GM20431 (cell line): ENCODE measurements around the gene SELENOI.
"Not testable (repeated sequence)": the region's sequence is repeated elsewhere in the genome, so short reads cannot be mapped to it uniquely, and the experiment has no call there.

ENCODE experiments used
- in situ Hi-C: fragments of 300-500 bp; cut with MseI, MboI; formaldehyde crosslinking; loops from one replicate; pipeline ENCODE4 v1.15.0; 2020; ENCODE audit warnings: low sequenced_read_pairs; ENCODE audit not compliant: unreplicated experiment

The SELENOI gene, protein sequence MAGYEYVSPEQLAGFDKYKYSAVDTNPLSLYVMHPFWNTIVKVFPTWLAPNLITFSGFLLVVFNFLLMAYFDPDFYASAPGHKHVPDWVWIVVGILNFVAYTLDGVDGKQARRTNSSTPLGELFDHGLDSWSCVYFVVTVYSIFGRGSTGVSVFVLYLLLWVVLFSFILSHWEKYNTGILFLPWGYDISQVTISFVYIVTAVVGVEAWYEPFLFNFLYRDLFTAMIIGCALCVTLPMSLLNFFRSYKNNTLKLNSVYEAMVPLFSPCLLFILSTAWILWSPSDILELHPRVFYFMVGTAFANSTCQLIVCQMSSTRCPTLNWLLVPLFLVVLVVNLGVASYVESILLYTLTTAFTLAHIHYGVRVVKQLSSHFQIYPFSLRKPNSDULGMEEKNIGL

DNA sequence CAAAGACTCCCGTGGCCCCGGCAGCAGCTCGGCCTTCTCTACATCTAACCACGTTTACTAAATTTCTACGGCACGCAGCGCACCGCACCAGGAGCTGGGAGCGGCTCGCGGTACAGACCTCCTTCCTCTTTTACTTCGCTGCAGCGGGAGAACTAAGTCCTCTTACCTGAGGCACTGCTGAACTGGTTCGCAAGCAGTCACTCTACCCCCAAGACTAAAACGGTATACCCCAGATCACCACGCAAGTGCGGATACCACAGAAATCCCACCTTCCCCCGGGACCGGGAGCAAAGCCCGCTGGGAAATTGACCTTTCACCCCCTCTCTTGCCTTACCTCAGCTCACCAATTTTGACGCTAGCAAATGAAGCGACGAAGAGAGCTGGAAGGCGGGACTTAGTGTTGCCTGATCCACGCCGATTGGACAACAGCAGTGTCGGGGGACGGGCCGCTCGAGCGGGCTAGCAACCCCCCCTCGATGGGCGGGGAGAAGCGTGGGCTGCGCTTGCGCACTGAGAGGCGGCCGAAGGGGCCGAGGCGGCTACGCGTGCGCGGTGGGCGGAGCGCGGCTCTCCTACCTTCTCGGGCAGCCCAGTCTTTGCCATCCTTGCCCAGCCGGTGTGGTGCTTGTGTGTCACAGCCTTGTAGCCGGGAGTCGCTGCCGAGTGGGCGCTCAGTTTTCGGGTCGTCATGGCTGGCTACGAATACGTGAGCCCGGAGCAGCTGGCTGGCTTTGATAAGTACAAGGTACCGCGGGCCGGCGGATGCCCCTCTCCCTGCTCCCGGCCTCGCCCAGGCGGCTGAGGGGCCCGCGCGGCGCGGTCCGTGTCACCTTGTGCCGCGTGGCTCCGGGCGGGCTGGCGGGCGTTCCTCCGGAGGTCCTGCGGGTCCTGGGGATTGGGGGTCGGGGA lies at the start of gene SELENOI:
SELENOI (plus strand) TSS at position 599 of the 909 bp plus-strand sequence; CDS start at position 689, 90 bp downstream.
- in situ Hi-C loops = no loop called here

GRCh38 chr2:26297061-26297460 lies 48.9 kb upstream of the SELENOI start:
- in situ Hi-C loops = no loop called here

DNA sequence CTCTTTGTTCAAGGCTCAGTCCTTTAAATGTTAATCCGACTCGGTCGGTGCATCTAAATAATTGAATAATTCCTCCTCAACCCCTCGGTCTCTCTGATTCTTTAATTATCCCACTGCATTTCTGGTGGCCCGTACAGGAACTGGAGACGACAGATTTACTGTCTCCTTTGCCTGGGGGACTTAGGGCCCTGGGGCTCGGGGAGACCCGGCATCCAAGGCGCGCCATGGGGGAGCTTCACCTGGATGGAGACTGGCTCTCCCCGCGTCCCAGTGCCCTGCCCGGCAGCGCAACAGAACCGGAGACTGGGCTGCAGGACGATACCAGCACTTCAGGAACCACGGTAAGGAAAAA lies 47.7 kb upstream of the SELENOI start:
- in situ Hi-C loops = no loop called here

DNA sequence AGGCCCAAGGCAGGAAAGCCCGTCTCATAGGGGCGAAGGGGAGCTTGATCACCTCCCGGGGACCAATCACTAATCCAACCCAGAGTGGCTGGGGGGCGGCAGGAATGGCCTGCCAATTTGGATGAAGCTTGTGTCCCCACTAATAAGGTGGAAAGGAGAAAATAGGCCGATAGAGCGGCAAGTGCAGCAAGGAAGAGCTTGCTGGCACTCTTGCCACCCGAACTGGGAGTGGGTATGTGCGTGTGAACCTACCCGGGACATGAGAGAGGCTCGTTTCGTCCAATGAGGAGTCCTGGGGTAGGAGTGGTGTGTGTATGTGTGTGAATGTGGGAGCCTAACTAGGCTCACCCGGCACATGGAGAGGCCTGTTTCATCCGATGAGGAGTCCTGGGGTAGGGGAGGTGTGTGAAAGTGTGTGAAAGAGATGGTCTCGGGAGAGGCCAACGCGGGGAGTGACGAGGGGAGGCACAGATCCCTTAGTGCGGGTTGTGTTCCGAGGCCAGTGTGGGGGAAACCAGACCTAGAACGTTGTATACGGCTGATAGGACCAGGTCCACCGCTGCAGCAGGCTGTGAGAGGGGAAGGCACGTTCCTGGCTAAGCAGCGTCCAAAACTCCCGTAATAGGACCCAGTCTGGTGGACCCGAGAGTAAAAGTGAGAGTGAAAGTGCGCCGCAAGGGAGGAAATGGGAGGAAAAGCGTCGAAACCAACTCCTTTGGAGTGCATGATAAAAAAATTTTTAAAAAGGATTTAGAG lies 47.1 kb upstream of the SELENOI start:
- in situ Hi-C loops = no loop called here

- in situ Hi-C loops = no loop called here
Observed at GRCh38 chr2:26299471-26300101, 46.4 kb upstream of the SELENOI start.

DNA sequence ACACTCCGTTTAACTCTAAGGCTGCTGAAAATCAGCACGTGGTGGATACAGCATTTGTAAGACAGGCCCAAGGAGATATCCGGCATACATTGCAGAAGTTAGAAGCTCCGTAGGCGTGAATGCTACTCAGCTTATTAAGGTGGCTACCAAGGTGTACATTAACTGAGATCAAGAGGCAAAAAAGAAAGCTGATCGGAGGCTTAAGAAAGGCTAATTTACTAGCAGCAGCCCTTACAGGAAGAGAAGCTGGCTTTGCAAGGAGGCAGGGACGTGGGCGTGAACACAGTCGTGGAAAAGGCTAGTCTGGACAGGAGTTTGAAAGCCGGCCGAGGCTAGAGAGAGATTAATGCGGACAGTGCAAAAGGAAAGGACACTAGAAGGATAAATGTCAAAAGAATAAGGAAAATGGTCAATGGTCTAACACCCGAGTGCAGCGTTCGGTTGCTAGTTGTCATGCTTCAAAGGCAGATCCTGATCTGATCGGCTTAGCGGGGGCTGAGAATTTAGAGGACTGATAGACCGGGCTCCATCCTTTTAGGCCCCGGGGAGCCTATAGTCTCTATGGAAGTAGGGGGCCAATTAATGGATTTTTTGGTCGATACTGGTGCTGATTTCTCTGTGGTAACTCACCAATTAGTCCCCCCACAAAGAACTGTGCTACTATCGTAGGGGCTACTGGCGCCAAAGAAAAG lies 45.6 kb upstream of the SELENOI start:
- in situ Hi-C loops = no loop called here

- in situ Hi-C loops = no loop called here
Observed at GRCh38 chr2:26302846-26303245, 43.1 kb upstream of the SELENOI start.

GRCh38 chr2:26305094-26305493 lies 40.8 kb upstream of the SELENOI start:
- in situ Hi-C loops = not testable (repeated sequence)

DNA sequence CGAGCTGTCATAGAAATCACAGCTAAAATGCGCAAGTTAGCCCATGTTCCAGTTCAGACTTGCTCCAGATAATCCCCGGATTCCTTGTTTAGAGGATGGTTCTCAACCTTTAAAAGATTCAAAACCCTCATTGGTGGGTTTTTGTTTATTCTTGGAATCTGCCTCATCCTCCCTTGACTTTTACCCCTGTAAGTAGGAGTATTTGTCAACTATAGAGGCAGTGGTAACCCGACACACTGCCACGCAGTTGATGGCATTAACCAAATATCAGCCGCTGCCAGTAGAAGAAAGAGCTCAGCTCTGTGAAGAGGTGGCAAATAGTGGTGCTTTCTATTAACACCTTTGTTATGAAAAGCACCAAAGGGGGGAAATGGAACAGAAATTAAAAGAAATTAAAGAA lies 40.4 kb upstream of the SELENOI start:
- in situ Hi-C loops = no loop called here

DNA sequence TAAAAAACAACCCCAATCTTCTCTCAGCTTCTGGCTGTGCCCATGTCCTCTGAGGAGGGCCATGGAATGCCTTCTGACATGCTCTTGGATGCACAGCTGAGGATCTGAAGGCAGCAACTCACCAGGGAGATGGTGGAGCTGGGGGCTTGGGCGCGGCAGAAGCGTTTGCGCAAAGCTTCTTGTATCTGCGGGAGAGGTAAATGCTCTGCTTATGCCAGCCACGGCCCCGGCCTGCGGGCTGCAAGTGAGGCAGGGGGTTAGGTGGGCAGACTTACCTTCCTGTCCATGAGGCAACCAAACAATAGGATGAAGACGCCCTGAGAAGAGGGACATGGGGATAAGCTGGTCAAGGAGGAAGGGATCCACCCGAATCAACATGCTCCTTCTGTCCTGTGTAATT lies 36.0 kb upstream of the SELENOI start:
- in situ Hi-C loops = no loop called here

- in situ Hi-C loops = no loop called here
Observed at GRCh38 chr2:26312471-26312870, 33.5 kb upstream of the SELENOI start.

GRCh38 chr2:26313446-26313845 lies 32.5 kb upstream of the SELENOI start:
- in situ Hi-C loops = no loop called here

DNA sequence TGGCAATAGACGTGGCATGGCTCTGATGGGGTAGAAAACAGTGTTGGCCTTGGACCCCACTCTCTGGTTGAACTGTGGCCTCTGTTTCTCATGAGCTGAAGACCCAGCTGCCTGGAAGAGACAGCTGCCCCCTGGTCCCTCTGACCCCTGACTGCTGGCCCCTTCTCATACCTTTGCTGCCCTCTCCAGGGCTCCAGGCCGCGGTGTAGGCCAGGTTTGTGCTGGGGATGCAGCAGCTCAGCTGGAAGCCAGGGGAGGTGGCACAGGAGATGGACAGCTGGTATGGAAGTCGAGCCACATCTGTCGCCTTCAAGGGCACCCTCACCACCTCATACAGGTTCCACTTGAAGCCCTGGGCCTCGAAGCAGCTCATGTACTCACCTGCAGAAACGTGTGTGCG lies 31.7 kb upstream of the SELENOI start:
- in situ Hi-C loops = no loop called here

GRCh38 chr2:26316041-26316440 lies 29.9 kb upstream of the SELENOI start:
- in situ Hi-C loops = no loop called here

GRCh38 chr2:26316845-26317244 lies 29.1 kb upstream of the SELENOI start:
- in situ Hi-C loops = no loop called here

DNA sequence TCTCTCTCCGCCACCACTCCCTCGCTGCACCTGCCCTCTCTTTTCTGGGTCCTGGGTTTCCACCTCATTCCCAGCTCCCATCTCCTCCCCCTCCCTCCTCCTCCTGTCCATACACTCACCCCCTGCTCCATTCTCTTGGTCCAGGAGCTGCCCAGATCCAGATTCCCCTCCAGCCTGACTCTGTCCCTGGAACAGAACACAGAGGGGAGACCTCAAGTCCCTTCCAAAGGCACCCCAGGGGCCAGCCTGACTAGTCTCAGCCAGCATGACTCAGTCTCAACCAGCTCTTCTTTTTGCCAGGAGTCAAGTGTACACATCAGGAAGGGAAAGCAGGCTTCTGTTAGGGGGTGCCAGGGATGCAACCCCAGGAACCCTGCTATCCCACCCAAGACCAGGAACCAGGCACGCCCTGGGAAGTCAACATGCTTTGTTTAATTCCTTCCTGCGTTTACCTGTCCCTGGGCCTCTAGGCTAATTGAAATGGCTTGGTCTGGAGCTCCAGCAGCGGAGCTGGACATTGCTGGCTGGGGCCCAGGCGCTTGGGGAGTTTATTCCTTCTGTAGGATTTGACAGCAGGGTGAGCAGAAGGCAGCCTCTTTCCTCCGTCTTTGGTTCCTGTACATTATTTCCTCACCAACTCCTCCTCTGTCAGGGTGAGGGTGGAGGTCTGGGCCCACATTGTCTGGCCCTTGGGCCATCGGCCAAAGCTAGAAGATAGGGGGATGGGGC lies 28.4 kb upstream of the SELENOI start:
- in situ Hi-C loops = no loop called here

DNA sequence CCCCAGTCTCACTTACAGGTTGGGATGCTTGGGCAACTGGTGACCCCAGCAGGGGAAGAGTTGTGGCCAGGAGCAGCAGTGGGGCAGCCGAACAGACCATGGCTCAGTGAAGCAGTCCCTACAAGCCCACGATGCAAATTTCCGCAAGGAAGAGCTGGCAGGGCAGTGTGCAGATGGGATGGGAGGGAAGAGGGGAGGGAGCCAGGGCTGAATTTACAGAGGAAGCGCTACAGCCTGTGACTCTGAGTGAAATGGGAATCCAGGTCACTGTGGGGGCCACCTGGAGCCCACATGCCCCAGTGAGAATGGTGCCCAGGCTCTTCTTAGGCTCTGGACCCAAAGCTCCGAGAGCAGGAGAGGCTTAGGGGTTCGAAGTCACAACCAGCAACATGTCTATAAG lies 27.0 kb upstream of the SELENOI start:
- in situ Hi-C loops = no loop called here

DNA sequence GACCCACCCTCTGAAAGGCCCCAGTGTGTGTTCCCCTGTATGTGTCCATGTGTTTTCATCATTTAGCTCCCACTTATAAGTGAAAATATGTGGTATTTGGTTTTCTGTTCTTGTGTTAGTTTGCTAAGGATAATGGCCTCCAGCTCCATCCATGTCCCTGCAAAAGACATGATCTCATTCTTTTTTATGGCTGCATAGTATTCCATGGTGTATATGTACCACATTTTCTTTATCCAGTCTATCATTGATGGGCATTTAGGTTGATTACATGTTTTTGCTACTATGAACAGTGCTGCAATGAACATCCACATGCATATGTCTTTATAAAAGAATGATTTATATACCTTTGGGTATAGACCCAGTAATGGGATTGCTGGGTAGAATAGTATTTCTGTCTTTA lies 21.5 kb upstream of the SELENOI start:
- in situ Hi-C loops = not testable (repeated sequence)

DNA sequence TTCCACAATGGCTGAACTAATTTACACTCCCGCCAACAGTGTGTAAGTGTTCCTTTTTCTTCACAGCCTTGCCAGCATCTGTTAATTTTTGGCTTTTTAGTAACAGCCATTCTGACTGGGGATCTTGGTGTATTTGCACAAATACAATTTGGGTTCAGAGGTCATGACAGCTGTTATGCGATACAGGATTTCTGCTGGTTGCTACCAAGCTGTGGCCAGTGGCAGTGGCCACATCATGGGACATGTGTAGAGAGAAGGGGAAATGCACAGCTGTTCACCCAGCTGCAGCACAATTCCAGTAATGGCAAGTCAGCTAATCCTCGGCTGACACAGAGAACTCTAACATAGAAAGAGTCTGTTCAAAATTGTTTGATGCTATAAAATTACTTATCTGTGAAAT lies 21.0 kb upstream of the SELENOI start:
- in situ Hi-C loops = no loop called here
